Measurements from ENCODE around the gene WDR70. TPM values are rescaled to one million over a fixed set of nuclear protein-coding genes. Genes with fewer than 3 reads are reported as not detected.

Gene WDR70
- total and polyA plus RNA-seq, 2 donors (not counting 3 experiments of a cell fraction or from before 2014, with no cell fraction given), result 6.7 to 37.3 TPM

GRCh38 chr5:37506241-37506640 is 127.1 kb downstream of the WDR70 start:
- FAIRE-seq, result no peak
- H4K20me1 ChIP-seq (replicated peaks; ENCODE audit: control insufficient read depth, extremely low read depth, insufficient read depth, low read length), result no peaks in the 10 kb centered on the region
- POLR2A ChIA-PET, result no interaction called here
- no peak overlapping the region for H3K4me2 ChIP-seq (ENCODE audit: insufficient read depth, low read length)
- H3K9me1 ChIP-seq (replicated peaks; ENCODE audit: control insufficient read depth, extremely low read depth, insufficient read depth, low read length), result no peaks in the 10 kb centered on the region
- BruUV-seq (replicated peaks), result no TSS peak
- H3K4me1 ChIP-seq (ENCODE audit: control insufficient read depth, extremely low read depth, insufficient read depth, low read length), result no peaks in the 10 kb centered on the region
- H3K36me3 ChIP-seq (ENCODE audit: control insufficient read depth in 2 of 2, extremely low read depth in 1 of 2, insufficient read depth in 2 of 2, low read length in 2 of 2), result no peaks in the 10 kb centered on the region
- no peak overlapping the region for H3K27ac ChIP-seq (ENCODE audit: insufficient read depth, low read depth, low read length)
- H3K4me3 ChIP-seq (replicated peaks in 1 of 3; ENCODE audit: insufficient read depth in 1 of 3, low read depth in 1 of 3, low read length in 3 of 3), result no peak overlapping the region
- intact Hi-C loops (cut with micrococcal nuclease), result no loop called here
- H3K9me3 ChIP-seq (replicated peaks; ENCODE audit: control insufficient read depth, insufficient read depth, low read length), result no peaks in the 10 kb centered on the region
- H3K79me2 ChIP-seq (ENCODE audit: control insufficient read depth, insufficient read depth, low read length), result no peaks in the 10 kb centered on the region
- H3K9ac ChIP-seq (replicated peaks; ENCODE audit: extremely low read depth, insufficient read depth, low read length), result no peak overlapping the region
- CTCF ChIA-PET, result no interaction called here
- TF ChIP-seq MYC (IDR thresholded peaks at IDR 0.05; ENCODE audit: low read depth, low read length), result no peak
- TF ChIP-seq POLR2AphosphoS5 (IDR thresholded peaks at IDR 0.05; ENCODE audit: insufficient read depth, low read depth, low read length), result no peak
- no peak for DNase-seq (ENCODE audit: low read depth, low spot score)
- dilution Hi-C loops (cut with MboI; ENCODE audit: extremely low pct_ligation_motif_present, low sequenced_read_pairs), result no loop called here
- H2AFZ ChIP-seq (ENCODE audit: low read depth, low read length), result no peak overlapping the region
- H3K27me3 ChIP-seq (ENCODE audit: control insufficient read depth in 2 of 2, insufficient read depth in 2 of 2, low read length in 2 of 2), result no peaks in the 10 kb centered on the region

GRCh38 chr5:37506722-37507121 is 127.6 kb downstream of the WDR70 start:
- no peaks in the 10 kb centered on the region for H3K9me3 ChIP-seq (replicated peaks; ENCODE audit: control insufficient read depth, insufficient read depth, low read length)
- no peaks in the 10 kb centered on the region for H3K79me2 ChIP-seq (ENCODE audit: control insufficient read depth, insufficient read depth, low read length)
- H3K4me2 ChIP-seq (ENCODE audit: insufficient read depth, low read length), result no peak overlapping the region
- H2AFZ ChIP-seq (ENCODE audit: low read depth, low read length), result no peak overlapping the region
- no peak overlapping the region for H3K27ac ChIP-seq (ENCODE audit: insufficient read depth, low read depth, low read length)
- no peak for DNase-seq (ENCODE audit: low read depth, low spot score)
- H3K4me3 ChIP-seq (replicated peaks in 1 of 3; ENCODE audit: insufficient read depth in 1 of 3, low read depth in 1 of 3, low read length in 3 of 3), result no peak overlapping the region
- H3K27me3 ChIP-seq (ENCODE audit: control insufficient read depth in 2 of 2, insufficient read depth in 2 of 2, low read length in 2 of 2), result no peaks in the 10 kb centered on the region
- H3K36me3 ChIP-seq (ENCODE audit: control insufficient read depth in 2 of 2, extremely low read depth in 1 of 2, insufficient read depth in 2 of 2, low read length in 2 of 2), result no peaks in the 10 kb centered on the region
- no peak overlapping the region for H3K9ac ChIP-seq (replicated peaks; ENCODE audit: extremely low read depth, insufficient read depth, low read length)
- H3K9me1 ChIP-seq (replicated peaks; ENCODE audit: control insufficient read depth, extremely low read depth, insufficient read depth, low read length), result no peaks in the 10 kb centered on the region
- FAIRE-seq, result no peak
- H4K20me1 ChIP-seq (replicated peaks; ENCODE audit: control insufficient read depth, extremely low read depth, insufficient read depth, low read length), result no peaks in the 10 kb centered on the region
- no peaks in the 10 kb centered on the region for H3K4me1 ChIP-seq (ENCODE audit: control insufficient read depth, extremely low read depth, insufficient read depth, low read length)
- intact Hi-C loops (cut with micrococcal nuclease) (no loop called here), dilution Hi-C loops (cut with MboI; ENCODE audit: extremely low pct_ligation_motif_present, low sequenced_read_pairs) (no loop called here)
- TF ChIP-seq JUN (IDR thresholded peaks at IDR 0.05; ENCODE audit: borderline replicate concordance, insufficient read depth, insufficient read length, low read depth), result no peak
- TF ChIP-seq EZH2 (IDR thresholded peaks at IDR 0.05; ENCODE audit: borderline replicate concordance, low read depth, low read length, severe bottlenecking), result no peak
- no peak for TF ChIP-seq GATA2 (IDR thresholded peaks at IDR 0.05; ENCODE audit: insufficient read depth, insufficient read length, low read depth, low read length)
- no peak for TF ChIP-seq FOS (IDR thresholded peaks at IDR 0.05; ENCODE audit: borderline replicate concordance, insufficient read depth, low read length)
- no peak for TF ChIP-seq MYC (IDR thresholded peaks at IDR 0.05; ENCODE audit: low read depth, low read length)
- no peak for TF ChIP-seq POLR2AphosphoS5 (IDR thresholded peaks at IDR 0.05; ENCODE audit: insufficient read depth, low read depth, low read length)
- no peak for TF ChIP-seq MAX (IDR thresholded peaks at IDR 0.05; ENCODE audit: insufficient read depth, insufficient read length)
- BruUV-seq (replicated peaks), result no TSS peak
- CTCF ChIA-PET, result no interaction called here
- POLR2A ChIA-PET, result no interaction called here
